Stimulated activated CD8-positive, alpha-beta memory T cell treated with anti-CD3 and anti-CD28 coated beads, Interleukin-12 subunit alpha, Interleukin-12 subunit beta, amount 100 ng/mL, for 24 hours (primary cell): ENCODE measurements around the gene IFIT5.
"Not testable (repeated sequence)": the region's sequence is repeated elsewhere in the genome, so short reads cannot be mapped to it uniquely, and the experiment has no call there.

Experiments used
- DNase-seq: peaks from one replicate; pipeline ENCODE4 v3.0.0-alpha.2; 2020; ENCODE audit errors: extremely low read depth

IFIT5 gene

GRCh38 chr10:89428877-89429276, 14.5 kb downstream of the IFIT5 start:
- no peak for DNase-seq

GRCh38 chr10:89431977-89432376, 17.6 kb downstream of the IFIT5 start:
- no peak for DNase-seq

GRCh38 chr10:89438525-89438924, 24.2 kb downstream of the IFIT5 start:
- no peak for DNase-seq

GRCh38 chr10:89440226-89441009, 26.1 kb downstream of the IFIT5 start:
- no peak for DNase-seq

GRCh38 chr10:89442289-89442688, 27.9 kb downstream of the IFIT5 start:
- DNase-seq = no peak

- not testable (repeated sequence) for DNase-seq
Measured at GRCh38 chr10:89444819-89445218, 30.5 kb downstream of the IFIT5 start.

- no peak for DNase-seq
Measured at GRCh38 chr10:89450901-89451300, 36.5 kb downstream of the IFIT5 start.

GRCh38 chr10:89452193-89452592, 37.8 kb downstream of the IFIT5 start:
- no peak for DNase-seq

- DNase-seq = no peak
Measured at GRCh38 chr10:89454561-89455347, 40.4 kb downstream of the IFIT5 start.

GRCh38 chr10:89458291-89458690, 43.9 kb downstream of the IFIT5 start:
- DNase-seq = no peak

GRCh38 chr10:89458784-89459183, 44.4 kb downstream of the IFIT5 start:
- no peak for DNase-seq

- no peak for DNase-seq
Measured at GRCh38 chr10:89463846-89464537, 49.6 kb downstream of the IFIT5 start.

GRCh38 chr10:89465196-89465595, 50.8 kb downstream of the IFIT5 start:
- no peak for DNase-seq

GRCh38 chr10:89466599-89467035, 52.2 kb downstream of the IFIT5 start:
- DNase-seq = no peak

- DNase-seq = no peak
Measured at GRCh38 chr10:89468191-89468965, 54.0 kb downstream of the IFIT5 start.

- no peak for DNase-seq
Measured at GRCh38 chr10:89469517-89469916, 55.1 kb downstream of the IFIT5 start.
